Gastrocnemius medialis (tissue), 4 donors: ENCODE results near the gene ATOH8.

Experiments used
- CTCF ChIP-seq, 5 experiments: fragments of 450-650 bp in 3 of 5; fragments of 200-600 bp in 2 of 5; sonication (generic) in 2 of 5; IDR thresholded peaks in 4 of 5; conservative IDR thresholded peaks in 1 of 5; 1 replicate in 4 of 5; 2 replicates in 1 of 5; pipeline ENCODE4 v1.5.1; 2016 to 2019; ENCODE audit warnings: antibody characterized with exemption in 5 of 5, mild to moderate bottlenecking in 3 of 5, moderate library complexity in 3 of 5
- POLR2A ChIP-seq, 2 donors: fragments of 450-650 bp; IDR thresholded peaks; one replicate each; pipeline ENCODE4 v1.6.1; 2017; ENCODE audit warnings: antibody characterized with exemption in 2 of 2, mild to moderate bottlenecking in 2 of 2, moderate library complexity in 2 of 2

GRCh38 chr2:85826990-85827878, 73.4 kb downstream of the ATOH8 start:
- TF ChIP-seq CTCF (IDR thresholded peaks at IDR 0.05 in 4 of 5, conservative IDR thresholded peaks at IDR 0.05 in 1 of 5) (peak; percentile 89 to 95 (median 92)), POLR2A (IDR thresholded peaks at IDR 0.05) (no peak)
